ENCODE data around the gene PDK2.

PDK2 gene

GRCh38 chr17:50117202-50118051 is 22.3 kb downstream of the PDK2 start:
- peak; percentile 56 to 61 for DNase-seq (ENCODE audit: low read depth in 2 of 2)

GRCh38 chr17:50118076-50118827 is 23.1 kb downstream of the PDK2 start:
- no peak for DNase-seq (ENCODE audit: low read depth in 2 of 2)

GRCh38 chr17:50118828-50119218 is 23.7 kb downstream of the PDK2 start:
- no peak for DNase-seq (ENCODE audit: low read depth in 2 of 2)

- DNase-seq (ENCODE audit: low read depth in 2 of 2): no peak
Measured at GRCh38 chr17:50120475-50121253, 25.5 kb downstream of the PDK2 start.

GRCh38 chr17:50122945-50123344 is 27.8 kb downstream of the PDK2 start:
- DNase-seq (ENCODE audit: low read depth in 2 of 2): no peak

GRCh38 chr17:50123649-50124349 is 28.6 kb downstream of the PDK2 start:
- DNase-seq (ENCODE audit: low read depth in 2 of 2): no peak

- DNase-seq (ENCODE audit: low read depth in 2 of 2): no peak
Measured at GRCh38 chr17:50125420-50125997, 30.4 kb downstream of the PDK2 start.

- DNase-seq (ENCODE audit: low read depth in 2 of 2): no peak
Measured at GRCh38 chr17:50127697-50128361, 32.7 kb downstream of the PDK2 start.

- no peak for DNase-seq (ENCODE audit: low read depth in 2 of 2)
Measured at GRCh38 chr17:50128441-50129352, 33.5 kb downstream of the PDK2 start.

GRCh38 chr17:50129353-50129727 is 34.2 kb downstream of the PDK2 start:
- DNase-seq (ENCODE audit: low read depth in 2 of 2): no peak

GRCh38 chr17:50129728-50130558 is 34.8 kb downstream of the PDK2 start, which contains the start of gene SAMD14:
TSS of gene SAMD14 (minus strand) at chr17:50130160. CDS start at chr17:50124959, 5,201 bp downstream.
- DNase-seq (ENCODE audit: low read depth in 2 of 2): no peak

GRCh38 chr17:50130559-50131305 is 35.6 kb downstream of the PDK2 start:
- DNase-seq (ENCODE audit: low read depth in 2 of 2): no peak

- DNase-seq (ENCODE audit: low read depth in 2 of 2): no peak
Measured at GRCh38 chr17:50132104-50132794, 37.1 kb downstream of the PDK2 start.

- no peak for DNase-seq (ENCODE audit: low read depth in 2 of 2)
Measured at GRCh38 chr17:50133028-50133768, 38.0 kb downstream of the PDK2 start.

GRCh38 chr17:50133769-50134099 is 38.6 kb downstream of the PDK2 start:
- DNase-seq (ENCODE audit: low read depth in 2 of 2): no peak

- DNase-seq (ENCODE audit: low read depth in 2 of 2): no peak
Measured at GRCh38 chr17:50134206-50135110, 39.3 kb downstream of the PDK2 start.

Measured in stimulated activated CD4-positive, alpha-beta T cell treated with anti-CD3 and anti-CD28 coated beads, Interleukin-1b, Interleukin-23, amount 100 ng/mL, for 4 hours (primary cell).